ENCODE measurements around the gene TULP4.

GRCh38 chr6:158517581-158517980 lies 205.3 kb downstream of the TULP4 start:
- TF ChIP-seq ISL1 (CRISPR knock-in tag; IDR thresholded peaks at IDR 0.05) (no peak), BACH2 (CRISPR knock-in tag; IDR thresholded peaks at IDR 0.05; ENCODE audit: borderline replicate concordance) (no peak), TOX (CRISPR knock-in tag; IDR thresholded peaks at IDR 0.05; ENCODE audit: borderline replicate concordance) (no peak), TCF4 (CRISPR knock-in tag; IDR thresholded peaks at IDR 0.05; ENCODE audit: borderline replicate concordance) (no peak), SNAI2 (CRISPR knock-in tag; IDR thresholded peaks at IDR 0.05) (no peak), CREB5 (CRISPR knock-in tag; IDR thresholded peaks at IDR 0.05; ENCODE audit: low read depth) (no peak), CSRNP3 (CRISPR knock-in tag; IDR thresholded peaks at IDR 0.05) (no peak), ARNTL (CRISPR knock-in tag; IDR thresholded peaks at IDR 0.05; ENCODE audit: borderline replicate concordance, low read depth) (no peak), CSDC2 (CRISPR knock-in tag; IDR thresholded peaks at IDR 0.05) (no peak), PPARA (CRISPR knock-in tag; IDR thresholded peaks at IDR 0.05; ENCODE audit: borderline replicate concordance) (no peak)

Measured in SK-N-SH treated with all-trans-retinoic acid at 6 μM for 48 hours (cell line).